Tongue (tissue), 2 donors: ENCODE data around the gene NAXD. TPM values are rescaled to one million over a fixed set of nuclear protein-coding genes. Genes with fewer than 3 reads are reported as not detected.
"Not testable (repeated sequence)": the region's sequence is repeated elsewhere in the genome, so short reads cannot be mapped to it uniquely, and the experiment has no call there.

ENCODE experiments used
- DNase-seq: peaks from one replicate; pipeline ENCODE4 v3.0.0-alpha.2; 2015
- total RNA-seq: library from RNA; depleted of rRNA; stranded (reverse); fragments of >200 nt; gene quantifications from one replicate; pipeline ENCODE4 v1.2.3, GENCODE V29; 2014

NAXD gene
- total RNA-seq, 1 donor from 2014 or later = 21.4 TPM

DNA sequence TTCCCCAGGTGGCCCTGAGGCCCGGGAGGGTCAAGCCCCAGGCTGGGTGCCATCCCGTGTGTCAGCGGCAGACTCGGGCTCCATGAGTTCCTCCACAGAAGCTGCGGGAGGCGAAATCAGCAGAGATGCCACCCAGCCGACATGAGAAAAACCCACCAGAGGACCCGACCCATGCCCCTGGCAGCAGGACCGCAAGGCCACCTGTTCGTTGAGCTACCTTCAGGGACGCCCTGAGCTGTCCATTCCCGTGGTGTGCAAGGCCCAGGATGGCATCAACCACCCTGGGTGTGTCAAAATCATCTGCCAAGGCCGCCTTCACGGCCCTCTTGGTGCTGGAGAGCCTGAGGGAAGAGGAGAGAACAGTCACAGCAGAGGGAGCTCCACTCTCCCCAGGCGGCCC lies 30.4 kb downstream of the NAXD start:
- DNase-seq = no peak

DNA sequence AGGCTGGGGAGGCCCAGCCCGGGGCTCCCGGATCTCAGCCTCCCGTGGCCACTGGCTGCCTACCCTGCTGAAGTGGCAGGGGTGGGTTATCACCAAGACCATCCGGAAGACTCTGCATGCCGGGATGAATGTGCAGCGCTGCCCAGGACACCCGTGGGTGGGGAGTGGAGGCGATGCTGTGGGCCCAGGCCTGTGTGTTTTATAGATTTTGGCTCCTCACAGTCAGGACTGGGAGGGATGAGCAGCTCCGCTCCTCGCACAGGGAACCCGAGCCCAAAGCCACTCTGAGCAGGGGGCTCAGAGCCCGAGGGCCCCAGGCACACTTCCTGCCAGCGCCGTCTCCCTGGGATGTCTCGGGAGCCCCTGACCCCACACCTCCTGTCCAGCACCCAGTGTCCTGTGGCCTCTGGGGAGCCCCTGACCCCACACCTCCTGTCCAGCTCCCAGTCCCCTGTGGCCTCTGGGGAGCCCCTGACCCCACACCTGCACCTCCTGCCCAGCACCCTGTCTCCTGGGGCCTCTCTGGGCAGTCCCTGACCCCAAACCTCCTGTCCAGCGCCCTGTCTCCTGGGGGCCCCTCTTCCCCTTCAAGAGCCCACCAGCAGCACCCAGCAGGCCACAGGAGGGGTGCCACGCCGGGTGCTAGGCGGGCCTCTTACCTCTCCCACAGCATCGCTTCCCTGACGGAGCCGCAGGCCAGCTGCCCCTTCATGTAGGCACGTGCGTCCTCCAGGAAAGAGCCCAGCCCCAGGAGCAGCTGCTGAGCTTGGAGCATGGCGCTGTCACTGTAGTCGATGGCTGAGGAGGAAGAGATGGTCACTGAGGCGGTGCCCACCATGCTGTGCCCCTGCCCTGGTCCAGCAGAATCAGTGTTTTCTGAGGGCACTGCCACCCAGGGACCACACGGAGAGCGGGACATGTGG lies 31.4 kb downstream of the NAXD start:
- DNase-seq = no peak

DNA sequence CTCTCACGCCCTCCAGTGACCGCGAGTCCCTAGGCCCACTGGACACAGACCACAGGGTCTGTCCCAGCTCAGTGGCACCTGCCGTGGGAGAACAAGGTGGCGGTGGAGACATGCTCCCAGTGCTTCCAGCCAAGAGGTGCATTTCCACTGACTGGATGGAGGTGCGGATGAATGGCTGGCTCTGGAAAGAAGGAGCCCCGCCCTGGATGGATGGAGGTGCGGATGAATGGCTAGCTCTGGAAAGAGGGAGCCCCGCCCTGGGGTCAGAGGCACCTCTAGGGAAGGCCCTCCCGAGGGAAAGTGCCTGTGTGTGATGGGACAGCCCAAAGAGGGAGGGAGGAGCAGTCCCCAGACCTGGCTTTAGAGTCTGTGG lies 32.0 kb downstream of the NAXD start:
- no peak for DNase-seq

DNA sequence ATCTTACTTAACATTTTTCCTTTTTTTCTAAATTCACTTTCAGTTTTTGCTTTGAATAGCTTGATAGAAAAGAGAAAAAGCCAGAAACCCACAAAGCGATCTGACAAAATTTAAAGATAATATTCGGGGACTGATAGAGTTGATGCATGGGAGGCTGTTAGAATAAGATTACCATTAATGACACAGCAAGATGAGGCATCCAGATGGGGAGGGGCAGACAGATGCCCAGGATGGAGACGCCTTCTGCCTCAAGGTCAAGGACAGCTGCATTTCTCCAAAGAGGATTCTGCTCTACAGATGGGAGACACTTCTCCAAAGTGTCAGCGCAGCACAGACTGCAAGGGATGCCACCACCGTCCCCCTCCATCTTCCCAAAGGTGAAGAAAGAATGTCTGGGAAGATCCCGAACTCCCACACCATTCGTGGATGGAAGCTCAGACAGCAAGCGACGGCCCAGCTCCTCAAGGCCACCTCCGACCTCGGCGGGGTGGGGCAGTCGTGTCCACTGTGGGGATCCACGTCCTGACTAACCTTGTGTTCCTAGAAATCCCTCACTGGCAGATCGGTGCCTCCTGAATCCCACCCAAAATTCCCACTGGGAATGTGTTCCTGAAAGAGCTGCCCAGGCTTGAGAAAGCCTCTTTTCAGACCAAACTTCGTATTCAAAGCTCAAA lies 32.9 kb downstream of the NAXD start:
- DNase-seq = no peak

DNA sequence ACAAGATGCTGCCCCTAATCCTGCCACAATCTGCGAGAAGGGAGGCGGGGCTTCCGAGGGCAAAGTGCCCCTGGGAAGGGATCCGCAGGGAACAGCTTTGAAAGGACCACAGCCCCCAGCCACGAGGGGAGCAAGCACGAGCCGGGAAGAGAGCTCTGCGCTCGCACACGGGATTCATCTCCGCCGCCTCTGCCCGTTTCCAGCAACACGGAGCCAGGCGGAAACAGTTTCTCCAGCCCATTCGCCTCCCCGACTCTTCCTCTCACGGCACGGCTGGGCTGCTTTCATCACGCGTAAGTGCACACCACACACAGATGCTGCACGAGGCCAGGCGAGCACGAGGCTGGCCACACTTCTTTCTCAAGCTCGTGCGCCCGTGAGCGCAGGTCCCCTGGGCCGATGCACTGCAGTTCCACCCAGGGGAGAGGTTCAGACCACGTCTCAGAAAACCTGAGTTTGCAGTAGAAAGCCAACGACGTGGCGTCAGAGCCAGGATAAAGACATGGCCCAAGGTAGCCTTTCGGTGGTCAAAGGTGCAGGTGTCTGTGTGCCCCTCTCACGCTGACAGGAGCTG lies 33.6 kb downstream of the NAXD start:
- no peak for DNase-seq

DNA sequence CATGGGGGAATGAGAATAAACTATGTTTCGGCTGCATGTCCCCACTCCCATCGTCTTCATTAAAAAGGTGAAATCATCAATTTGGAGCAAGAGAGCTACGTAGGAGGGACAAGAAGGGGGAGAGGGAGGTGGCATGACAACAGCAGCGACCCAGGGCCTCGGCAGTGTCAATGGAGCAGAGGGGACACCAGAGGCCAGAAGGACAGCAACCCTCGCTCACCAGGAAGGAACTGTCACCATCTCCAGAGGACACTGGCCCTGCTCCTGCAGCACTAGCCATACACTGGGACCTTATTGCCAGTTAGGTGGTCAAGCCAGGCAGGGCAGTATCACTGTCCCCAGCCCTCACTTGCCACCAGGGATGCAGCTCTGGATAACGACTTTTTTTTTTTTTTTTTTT lies 34.2 kb downstream of the NAXD start:
- DNase-seq = no peak

DNA sequence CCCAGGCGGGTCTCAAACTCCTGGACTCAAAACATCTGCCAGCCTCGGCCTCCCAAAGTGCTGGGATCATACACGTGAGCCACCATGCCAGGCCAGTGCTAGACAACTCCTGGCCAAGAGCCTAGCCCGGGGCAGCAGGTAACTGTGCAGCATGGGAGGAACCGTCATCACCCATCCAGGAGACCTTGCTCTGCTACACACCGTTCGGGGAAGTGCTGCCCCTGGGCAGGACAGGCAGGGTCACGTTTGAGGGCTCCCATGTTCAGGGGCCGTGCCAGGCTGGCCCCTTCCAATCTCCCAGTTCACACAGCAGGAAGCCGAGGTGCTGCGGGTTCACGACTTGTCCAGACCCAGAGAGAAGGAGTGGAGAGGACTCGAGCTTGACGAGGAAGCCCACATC lies 35.1 kb downstream of the NAXD start:
- DNase-seq = no peak

DNA sequence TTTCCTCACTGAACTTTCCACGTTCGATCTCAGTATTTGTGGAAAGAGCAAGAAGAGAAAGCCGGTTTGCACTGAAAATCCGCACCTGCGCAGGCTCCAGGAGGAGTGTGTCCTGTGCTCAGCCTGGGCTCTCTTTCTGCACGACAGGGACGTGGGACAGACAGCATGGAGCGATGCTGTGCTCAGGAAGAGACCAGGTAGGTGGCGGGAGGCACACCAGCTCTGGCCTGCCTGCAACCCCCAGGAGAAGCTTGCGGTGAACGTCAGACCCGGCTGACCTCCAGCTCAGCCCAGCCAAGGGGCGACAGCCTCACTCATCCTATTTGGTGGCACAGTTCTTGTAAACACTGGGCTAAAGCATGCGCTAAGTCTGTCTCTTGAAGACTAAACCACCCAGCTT lies 35.9 kb downstream of the NAXD start:
- DNase-seq = no peak

DNA sequence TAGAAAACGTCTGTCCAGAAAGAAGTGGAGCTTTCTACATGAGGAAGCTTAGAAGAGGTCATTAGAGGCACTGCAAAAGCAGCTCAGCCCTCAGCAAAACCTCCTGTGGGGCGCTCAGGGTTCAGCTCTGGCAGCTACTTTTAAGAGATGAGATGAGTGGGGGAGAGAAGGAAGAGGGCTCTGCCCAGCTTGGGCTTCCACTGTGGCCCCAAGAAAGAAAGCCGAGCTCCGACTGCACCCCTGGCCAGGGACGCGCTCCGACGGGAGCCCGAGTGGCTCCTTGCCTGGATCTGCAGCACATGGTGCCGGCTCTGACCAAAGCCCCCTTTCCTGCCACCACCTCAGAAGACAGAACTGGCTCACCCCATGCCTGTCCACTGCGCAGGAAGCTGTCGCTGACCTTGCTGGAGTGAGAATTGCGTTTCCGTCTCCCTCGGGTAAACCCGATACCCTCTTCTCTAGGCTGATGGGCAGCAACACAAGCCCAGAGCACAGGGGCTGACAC lies 36.4 kb downstream of the NAXD start:
- no peak for DNase-seq

DNA sequence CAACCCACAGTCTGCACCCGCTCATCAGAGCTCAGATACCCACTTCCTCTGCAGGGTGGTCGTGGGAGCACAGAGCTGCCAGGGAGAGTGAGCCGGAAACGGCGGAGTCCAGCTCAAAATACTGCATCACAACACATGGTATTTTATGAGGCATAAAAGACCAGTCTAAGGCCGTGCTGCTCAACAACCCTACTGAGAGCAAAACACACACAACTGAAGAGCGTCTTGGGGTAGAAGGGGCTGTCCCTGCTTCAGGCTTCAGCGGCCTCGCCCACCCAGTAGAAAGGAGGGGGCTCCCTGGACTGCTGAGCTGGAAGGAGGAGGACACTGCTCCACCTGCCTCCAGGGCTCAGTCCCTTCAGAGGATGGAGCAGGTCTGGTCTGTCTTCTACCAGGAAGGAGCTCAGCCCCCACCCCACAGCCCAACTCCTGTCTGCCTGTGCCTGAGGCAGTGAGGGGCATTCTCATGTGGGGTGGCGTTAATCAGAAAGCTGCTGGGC lies 36.9 kb downstream of the NAXD start:
- DNase-seq = no peak

DNA sequence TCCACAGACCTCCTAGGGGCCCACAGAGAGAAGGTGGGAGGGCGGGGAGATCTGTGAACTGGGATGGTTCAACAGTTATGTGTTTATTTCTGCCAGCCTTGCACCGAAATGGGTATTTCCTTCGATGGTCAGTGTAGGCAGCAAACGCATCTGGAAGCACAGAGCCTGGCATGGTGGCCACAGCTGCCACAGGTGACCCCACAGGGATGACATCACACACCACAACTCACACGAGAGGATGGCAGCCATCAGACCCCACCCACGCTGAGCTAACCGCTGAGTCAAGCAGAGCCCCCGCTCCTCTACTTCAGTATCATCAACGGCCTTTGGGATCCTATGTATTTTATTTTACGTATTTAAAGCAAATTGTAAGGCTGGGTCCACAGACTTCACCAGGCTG lies 37.4 kb downstream of the NAXD start:
- DNase-seq = no peak

DNA sequence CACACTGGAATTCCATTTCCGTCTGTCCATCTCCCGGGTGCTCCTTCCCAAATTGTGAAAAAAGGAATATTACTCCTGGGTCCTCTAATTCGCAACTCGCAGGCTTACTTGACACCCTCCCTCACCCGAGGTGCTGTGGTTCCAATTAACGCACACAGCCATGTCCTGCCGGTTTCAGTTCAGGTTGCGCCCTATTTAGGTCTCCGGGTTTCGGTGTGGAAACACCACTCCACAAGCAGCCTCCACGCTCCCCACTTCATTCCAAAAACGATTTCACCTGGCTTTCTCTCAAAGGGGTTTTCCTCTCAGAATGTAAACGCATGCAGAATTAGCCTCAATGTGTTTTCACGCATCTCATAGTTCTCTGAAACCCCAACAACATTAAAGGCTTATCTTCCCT lies 37.9 kb downstream of the NAXD start:
- no peak for DNase-seq

DNA sequence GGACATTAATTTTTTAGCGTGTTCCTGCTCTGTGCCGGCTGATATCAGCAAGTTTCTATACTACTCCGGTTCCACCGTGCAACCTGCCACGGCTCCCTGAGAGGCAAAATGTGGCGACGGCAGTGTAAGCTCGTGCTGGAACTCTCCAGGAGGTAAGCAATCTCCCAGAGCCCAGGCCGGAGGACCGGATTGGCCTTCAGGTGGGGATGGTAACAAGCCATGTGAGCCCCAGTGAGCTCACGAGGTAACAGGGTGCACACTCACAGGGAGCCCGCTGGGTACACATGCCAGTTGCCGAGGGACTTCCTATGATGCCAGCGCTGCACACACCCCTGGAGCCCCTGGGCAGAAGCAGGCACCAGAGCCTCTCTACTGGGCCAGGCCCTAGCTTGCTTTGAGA lies 38.5 kb downstream of the NAXD start:
- no peak for DNase-seq

DNA sequence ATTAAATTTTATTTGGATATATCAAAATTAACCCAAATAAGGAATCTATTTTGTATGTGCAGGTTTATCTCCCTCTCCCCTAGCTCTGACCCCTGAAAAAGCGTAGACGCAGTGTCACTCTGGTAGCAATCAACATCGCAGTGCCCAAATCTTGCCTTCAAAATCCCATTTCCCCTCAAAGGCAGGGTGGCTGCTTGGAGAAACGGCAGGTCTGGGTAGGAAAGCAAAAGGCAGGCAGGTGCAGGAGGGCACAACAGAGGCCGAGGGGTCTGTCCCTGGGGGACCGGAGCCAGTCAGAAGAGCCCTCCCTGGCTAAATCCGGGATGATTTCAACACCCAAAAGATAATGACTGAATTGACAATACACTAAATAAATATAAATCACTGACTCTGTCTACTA lies 41.9 kb downstream of the NAXD start:
- no peak for DNase-seq

DNA sequence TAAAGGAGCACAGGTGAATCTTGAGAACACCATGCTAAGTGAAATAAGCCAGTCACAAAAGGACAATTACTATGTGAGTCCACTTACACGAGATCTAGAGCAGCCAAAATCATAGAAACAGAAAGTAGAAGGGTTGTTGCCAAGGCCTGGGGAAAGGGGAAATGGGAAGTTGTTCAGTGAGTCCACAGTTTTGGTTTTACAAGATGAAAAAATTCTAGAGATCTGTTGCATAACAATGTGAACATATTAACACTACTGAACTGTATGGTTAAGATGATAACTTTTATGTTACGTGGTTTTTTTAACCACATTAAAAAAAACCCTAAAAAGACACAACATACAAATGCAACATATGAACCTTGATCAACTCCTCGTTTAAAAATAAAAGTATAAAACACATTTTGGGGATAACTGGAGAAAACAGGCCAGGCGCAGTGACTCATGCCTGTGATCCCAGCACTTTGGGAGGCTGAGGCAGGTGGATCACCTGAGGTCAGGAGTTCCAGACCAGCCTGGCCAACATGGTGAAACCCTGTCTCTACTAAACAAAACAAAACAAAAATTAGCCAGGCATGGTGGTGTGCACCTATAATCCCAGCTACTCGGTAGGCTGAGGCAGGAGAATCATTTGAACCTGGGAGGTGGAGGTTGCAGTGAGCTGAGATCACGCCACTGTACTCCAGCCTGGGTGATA lies 43.0 kb downstream of the NAXD start:
- not testable (repeated sequence) for DNase-seq

DNA sequence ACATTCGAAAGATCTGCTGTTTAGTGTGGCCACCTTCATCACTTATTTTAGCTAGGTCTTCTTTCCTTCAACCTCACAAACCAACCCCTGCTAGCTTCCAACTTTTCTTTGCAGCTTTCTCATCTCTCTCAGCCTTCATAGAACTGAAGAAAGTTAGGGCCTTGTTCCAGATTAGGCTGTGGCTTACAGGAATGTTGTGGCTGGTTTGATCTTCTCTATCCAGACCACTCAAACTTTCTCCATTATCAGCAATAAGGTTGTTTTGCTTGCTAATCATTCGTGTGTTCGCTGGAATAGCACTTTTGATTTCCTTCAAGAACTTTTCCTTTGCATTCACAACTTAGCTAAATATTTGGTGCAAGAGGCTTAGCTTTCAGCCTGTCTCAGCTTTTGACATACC lies 45.9 kb downstream of the NAXD start:
- no peak for DNase-seq

DNA sequence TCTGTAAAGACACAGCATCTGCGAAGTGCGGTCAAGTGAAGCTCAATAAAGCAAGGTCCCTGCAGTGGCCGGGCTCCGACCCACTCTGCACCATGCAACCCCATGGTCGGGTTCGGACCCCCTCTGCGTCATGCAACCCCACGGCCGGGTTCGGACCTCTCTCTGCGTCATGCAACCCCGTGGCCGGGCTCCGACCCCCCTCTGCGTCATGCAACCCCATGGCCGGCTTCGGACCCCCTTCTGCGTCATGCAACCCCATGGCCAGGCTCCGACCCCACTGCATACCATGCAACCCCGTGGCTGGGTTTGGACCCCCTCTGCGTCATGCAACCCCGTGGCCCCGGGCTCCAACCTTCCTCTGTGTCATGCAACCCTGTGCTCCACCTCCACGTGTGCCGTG lies 46.7 kb downstream of the NAXD start:
- no peak for DNase-seq

DNA sequence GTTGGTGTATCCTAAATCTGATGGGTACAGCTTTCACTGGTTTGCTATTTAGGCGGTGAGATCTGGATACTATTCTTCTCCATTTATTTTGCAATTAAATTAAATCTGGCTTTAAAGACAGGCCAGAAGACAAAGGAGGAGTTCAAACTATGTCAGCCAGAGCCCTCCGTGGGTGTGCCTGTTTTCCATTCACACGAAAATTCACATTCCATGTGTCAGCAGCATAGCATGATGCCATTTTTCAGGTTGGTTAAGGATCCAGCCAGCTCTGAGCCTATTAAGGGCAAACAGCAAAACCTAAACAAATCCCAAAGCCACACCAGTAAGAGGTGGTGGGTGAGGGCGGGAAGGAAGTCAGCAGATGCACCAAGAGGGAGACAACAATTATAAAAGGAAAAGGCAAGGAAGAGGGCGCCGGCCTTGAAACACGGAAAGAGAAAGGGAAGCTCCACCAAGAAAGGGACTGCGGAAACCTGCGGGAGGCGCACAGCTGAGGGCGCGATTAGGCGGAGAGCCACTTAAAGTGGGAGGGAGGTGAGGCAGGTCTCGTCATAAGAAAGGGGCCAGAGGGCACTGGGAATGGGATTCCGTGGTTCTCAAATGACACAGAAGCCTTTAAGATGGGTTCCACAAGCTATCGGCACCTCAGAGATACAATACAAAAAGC lies 47.6 kb downstream of the NAXD start:
- no peak for DNase-seq

DNA sequence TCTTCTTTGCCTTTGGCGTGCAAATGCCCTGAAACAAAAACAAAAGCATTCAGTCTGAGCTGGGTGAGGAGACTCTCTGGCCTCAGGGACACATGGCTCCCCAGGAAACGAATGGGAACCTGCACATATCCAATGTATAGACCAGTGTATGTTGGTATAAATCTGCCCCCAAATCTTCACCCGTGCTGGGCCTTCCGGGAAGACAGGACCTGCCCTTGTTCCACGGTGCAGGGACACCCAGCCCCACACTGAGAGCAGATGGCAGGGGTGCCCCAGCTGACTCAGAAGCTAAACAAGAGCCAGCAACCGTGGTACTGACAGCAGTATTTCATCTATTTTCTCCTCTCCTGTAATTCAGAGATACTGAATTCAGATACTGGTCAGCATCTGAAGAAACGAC lies 48.1 kb downstream of the NAXD start:
- DNase-seq = no peak

DNA sequence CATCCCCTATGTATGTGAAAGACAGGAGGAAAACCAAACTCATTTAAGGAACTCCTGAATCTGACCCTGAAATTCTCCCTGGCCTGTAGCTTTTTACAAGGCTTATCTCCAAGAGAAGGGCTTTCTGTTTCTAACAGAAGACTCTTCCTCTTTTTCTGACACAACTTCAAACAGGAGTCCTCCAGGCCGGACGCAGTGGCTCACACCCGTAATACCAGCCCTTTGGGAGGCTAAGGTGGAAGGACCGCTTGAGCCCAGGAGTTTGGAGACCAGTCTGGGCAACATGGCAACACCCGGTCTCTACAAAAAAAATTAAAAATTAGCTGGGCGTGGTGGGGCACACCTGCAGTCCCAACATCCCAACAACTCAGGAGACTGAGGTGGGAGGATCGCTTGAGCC lies 48.7 kb downstream of the NAXD start:
- no peak for DNase-seq

DNA sequence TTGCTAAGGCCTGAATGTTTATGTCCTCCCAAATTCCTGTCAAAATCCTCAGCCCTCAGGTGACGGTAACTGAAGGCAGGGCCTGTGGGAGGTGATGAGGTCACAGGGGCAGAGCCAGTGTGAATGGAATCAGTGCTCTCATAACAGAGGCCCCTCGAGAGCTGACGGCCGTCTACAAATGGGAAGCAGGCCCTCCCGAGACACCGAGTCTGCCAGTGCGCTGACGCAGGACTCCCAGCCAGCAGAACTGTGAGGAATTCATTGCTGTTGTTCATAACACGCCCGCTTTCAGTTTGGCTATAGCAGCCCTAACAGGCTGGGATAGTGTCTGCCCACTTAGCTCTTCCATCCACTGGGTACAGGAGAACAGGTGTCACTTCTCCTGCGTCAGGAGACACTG lies 49.3 kb downstream of the NAXD start:
- no peak for DNase-seq
